ENCODE data around the gene MSMB. TPM values are rescaled to one million over a fixed set of nuclear protein-coding genes. Genes with fewer than 3 reads are reported as not detected.
"Not testable (repeated sequence)": the region's sequence is repeated elsewhere in the genome, so short reads cannot be mapped to it uniquely, and the experiment has no call there.

Gene MSMB
- total and polyA plus RNA-seq, 2 of the 8 experiments (the other 6 are each of a cell fraction or from before 2014, with no cell fraction given) = not detected

DNA sequence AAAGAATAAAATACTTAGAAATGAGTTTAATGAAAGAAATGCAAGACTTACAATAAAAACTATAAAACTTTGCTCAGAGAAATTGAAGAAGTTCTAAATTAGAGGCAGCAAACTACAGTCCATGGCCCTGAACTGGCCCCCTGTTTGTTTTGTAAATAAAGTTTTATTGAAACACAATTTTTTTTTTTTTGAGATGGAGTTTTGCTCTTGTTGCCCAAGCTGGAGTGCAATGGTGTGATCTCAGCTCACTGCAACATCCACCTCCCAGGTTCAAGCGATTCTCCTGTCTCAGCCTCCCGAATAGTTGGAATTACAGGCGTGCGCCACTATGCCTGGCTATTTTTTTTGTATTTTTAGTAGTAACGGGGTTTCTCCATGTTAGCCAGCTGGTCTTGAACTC lies 11.9 kb upstream of the MSMB start:
- H3K4me1 ChIP-seq (replicated peaks in 1 of 4; ENCODE audit: control insufficient read depth in 3 of 4, insufficient read depth in 4 of 4, low read length in 3 of 4) = peaks cover 2 to 16% (median 10%) of the 10 kb centered on the region in 4 experiments; a peak in 6 of 7 replicates
- DNase-seq (ENCODE audit: low read depth in 1 of 2, low spot score in 2 of 2); H3K4me3 ChIP-seq (ENCODE audit: extremely low read depth in 1 of 4, insufficient read depth in 2 of 4, low read depth in 3 of 4, low read length in 4 of 4); H3K36me3 ChIP-seq (ENCODE audit: control insufficient read depth in 2 of 4, insufficient read depth in 4 of 4, low read length in 3 of 4); POLR2A ChIA-PET (ENCODE audit: partially characterized antibody); H4K5ac ChIP-seq (ENCODE audit: insufficient read length, low read depth, low read length); H3K27me3 ChIP-seq (replicated peaks in 1 of 4; ENCODE audit: control insufficient read depth in 3 of 4, extremely low read depth in 1 of 4, insufficient read depth in 3 of 4, low read length in 3 of 4); H2AK5ac ChIP-seq (ENCODE audit: low read depth, low read length); H2BK15ac ChIP-seq (ENCODE audit: low read length); H3K23ac ChIP-seq (ENCODE audit: insufficient read length); H2BK20ac ChIP-seq (ENCODE audit: low read length); H3K9me3 ChIP-seq (ENCODE audit: insufficient read depth in 2 of 2, low read depth in 1 of 2, low read length in 1 of 2); H3K27ac ChIP-seq (ENCODE audit: low read depth, low read length); H3K56ac ChIP-seq (replicated peaks; ENCODE audit: insufficient read length, low read depth, low read length); H3K79me2 ChIP-seq (ENCODE audit: control insufficient read depth in 1 of 2, insufficient read depth in 2 of 2, low read length in 2 of 2); CTCF ChIA-PET (ENCODE audit: partially characterized antibody); H2AFZ ChIP-seq (ENCODE audit: low read length); H3K9ac ChIP-seq (replicated peaks in 1 of 4; ENCODE audit: extremely low read depth in 1 of 4, low read depth in 3 of 4, low read length in 3 of 4); H2BK12ac ChIP-seq (ENCODE audit: low read depth, low read length); FAIRE-seq; H3K4ac ChIP-seq (replicated peaks; ENCODE audit: insufficient read length, low read depth, low read length); H2BK5ac ChIP-seq (ENCODE audit: low read depth, low read length); H4K20me1 ChIP-seq (replicated peaks in 1 of 2; ENCODE audit: control insufficient read depth in 1 of 2, insufficient read depth in 2 of 2, low read length in 2 of 2); H3K23me2 ChIP-seq (ENCODE audit: low read depth, low read length); H3K14ac ChIP-seq (ENCODE audit: insufficient read length); H3K4me2 ChIP-seq (ENCODE audit: insufficient read depth in 1 of 2, low read depth in 2 of 2, low read length in 2 of 2); H4K91ac ChIP-seq (replicated peaks; ENCODE audit: insufficient read length, low read length); H3K18ac ChIP-seq (ENCODE audit: extremely low read depth, low read length); H3K79me1 ChIP-seq (ENCODE audit: low read depth, low read length); H4K8ac ChIP-seq (ENCODE audit: extremely low read depth, insufficient read depth, low read length); H2BK120ac ChIP-seq (replicated peaks; ENCODE audit: low read depth, low read length): not testable (repeated sequence)
- WGBS, 2 experiments (ENCODE audit: extremely low coverage in 1 of 2, insufficient coverage in 1 of 2, insufficient read length in 1 of 2, insufficient replicate concordance in 2 of 2, low coverage in 1 of 2, low lambda C conversion rate in 2 of 2, missing lambda C conversion rate in 1 of 2) = 95% methylated on average over 5 of the region's 5 CpGs; no CpG with 5 or more reads in 1 of the 2 experiments

All from H1 (cell line).